Heart right ventricle (tissue), 16 donors: ENCODE data around the gene ANKS1B. TPM values are rescaled to one million over a fixed set of nuclear protein-coding genes. Genes with fewer than 3 reads are reported as not detected.
"Not testable (repeated sequence)": the region's sequence is repeated elsewhere in the genome, so short reads cannot be mapped to it uniquely, and the experiment has no call there.

Experiments
- ATAC-seq, 8 donors: fragments of 200-7000 bp; cut with Tn5 transposase; one replicate each; pipeline ENCODE4 v1.9.1; 2020; ENCODE audit warnings: mild to moderate bottlenecking in 8 of 8, moderate library complexity in 8 of 8, moderate number of reproducible peaks in 1 of 8
- DNase-seq, 2 donors: peaks; one replicate each; pipeline ENCODE4 v3.0.0-alpha.2; 2020
- H3K27ac ChIP-seq, 10 donors: fragments of 200-600 bp; sonication (generic) in 2 of 10; one replicate each; pipeline versions ENCODE4 v1.5.0 to v1.8.0; 2020 to 2022; ENCODE audit warnings: mild to moderate bottlenecking in 3 of 10
- H3K27me3 ChIP-seq, 7 donors: fragments of 200-600 bp; one replicate each; pipeline ENCODE4 v1.8.0; 2021 to 2022; ENCODE audit warnings: mild to moderate bottlenecking in 2 of 7
- H3K36me3 ChIP-seq, 9 donors: fragments of 200-600 bp; sonication (generic) in 1 of 9; one replicate each; pipeline versions ENCODE4 v1.5.0 to v1.8.0; 2020 to 2022; ENCODE audit warnings: mild to moderate bottlenecking in 2 of 9
- H3K4me1 ChIP-seq, 9 donors: fragments of 200-600 bp; sonication (generic) in 1 of 9; one replicate each; pipeline versions ENCODE4 v1.5.0 to v1.8.0; 2020 to 2022; ENCODE audit warnings: mild to moderate bottlenecking in 4 of 9
- H3K4me3 ChIP-seq, 10 donors: fragments of 200-600 bp; sonication (generic) in 2 of 10; one replicate each; pipeline versions ENCODE4 v1.5.0 to v1.8.0; 2020 to 2022; ENCODE audit warnings: mild to moderate bottlenecking in 7 of 10, moderate library complexity in 2 of 10
- H3K9me3 ChIP-seq, 11 donors: fragments of 200-600 bp in 10 of 11; sonication (generic) in 2 of 11; one replicate each; pipeline versions ENCODE4 v1.5.0 to v1.8.0; 2013 to 2022; ENCODE audit warnings: mild to moderate bottlenecking in 2 of 11, control low read depth in 1 of 11, moderate library complexity in 1 of 11
- WGBS, 2 donors: extraction: QIAGEN DNeasy Blood & Tissue Kit; methylation state at CpG; one replicate each; pipeline ENCODE4 v1.1.7; 2013; ENCODE audit warnings: inconsistent platforms in 1 of 2; 5-methylcytosine and 5-hydroxymethylcytosine counted together
- intact Hi-C, 10 donors: fragments of 100-400 bp; cut with DNase I; formaldehyde crosslinking; loops; one replicate each; pipeline versions ENCODE4 v1.11.1 to v1.14.2; 2022
- polyA plus RNA-seq, 2 donors: library from polyadenylated mRNA; stranded (reverse); fragments of 200-250 nt; gene quantifications; one replicate each; pipeline ENCODE4 v1.2.3, GENCODE V29; 2013
- total RNA-seq, 10 donors: library from RNA; stranded (reverse); fragmentation: NEBNext Ultra II Directional in 3 of 10; extraction: Animal tissue kit (Norgen Biotek cat#: 25700) in 3 of 10; gene quantifications; one replicate each; pipeline versions ENCODE4 v1.2.1 to v1.2.4, GENCODE V29; 2021 to 2023
- TF ChIP-seq, protein P1 (sequence below), 9 donors: fragments of 200-600 bp; sonication (generic) in 2 of 9; IDR thresholded peaks; one replicate each; pipeline versions ENCODE4 v1.5.0 to v1.8.0; 2021 to 2022; ENCODE audit warnings: antibody characterized with exemption in 9 of 9, mild to moderate bottlenecking in 5 of 9, moderate library complexity in 1 of 9
- donor health status: Arrhythmogenic right ventricular cardiomyopathy.
- donor health status: ischemic (EF 13 %, LVEDD 7.1; RV severe dilation, severe dysfunction).
- donor health status: healthy with polysubstance abuse.
- donor health status: DM: no; HTN: yes; CAD: no.
- donor health status: DM: no; HTN: no; CAD: no.
- donor health status: ischemic (EF 25% LVEDD 6.9; RV normal size, moderate dysfunction).
- donor health status: ischemic (EF 25% LVEDD 5.7; RV mildly dilated, moderate dysfunction).
- donor health status: healthy.
- donor health status: DM: yes; HTN: yes; CAD: no.
- donor health status: Ischemic cardiomyopathy.
- donor health status: ischemic (EF 35%, LVEDD 5.7; RV mildly dilated, moderate dysfunction).
- donor health status: nonischemic (EF 11% LVEDD 7.7; RV severe dilation, severe dysfunction).
- donor health status: DM: yes; HTN: yes; CAD: no.
- donor health status: PGD.
- donor health status: ischemic (EF 29% LVEDD 5.4; RV normal size, mild dysfunction).
- donor health status: nonischemic (EF 23%, LVEDD 6.1; RV moderate dilation, normal function).

Gene ANKS1B
- total and polyA plus RNA-seq, 12 donors = 0.58 to 4.8 (median 1.8) TPM

DNA sequence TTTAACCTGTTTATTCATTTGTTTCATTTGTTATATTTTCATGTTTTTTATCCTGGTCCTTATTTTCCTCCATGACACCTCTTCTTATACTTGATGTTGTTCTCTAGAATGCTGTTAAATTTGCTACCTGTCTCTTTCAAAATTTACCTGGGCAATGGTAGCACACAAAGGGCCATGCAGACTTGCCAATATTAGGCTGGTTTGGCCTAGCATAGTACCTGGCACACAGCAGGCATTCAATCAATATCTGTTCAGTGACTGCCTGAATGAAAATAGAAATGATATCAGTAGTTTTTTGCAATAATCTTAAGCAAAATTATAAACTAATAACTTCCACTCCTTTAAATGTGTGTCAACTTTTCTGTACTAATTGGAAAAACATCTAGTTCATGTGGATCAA, 1014.5 kb downstream of the ANKS1B start:
- Histone ChIP-seq H3K27ac (no peak overlapping the region), H3K27me3 (no peaks in the 10 kb centered on the region), H3K9me3 (peaks cover 0 to 6% (median 0%) of the 10 kb centered on the region in 11 donors), H3K36me3 (no peaks in the 10 kb centered on the region), H3K4me1 (no peaks in the 10 kb centered on the region), H3K4me3 (no peak overlapping the region)
- intact Hi-C loops = no loop called here
- TF ChIP-seq, protein P1, sequence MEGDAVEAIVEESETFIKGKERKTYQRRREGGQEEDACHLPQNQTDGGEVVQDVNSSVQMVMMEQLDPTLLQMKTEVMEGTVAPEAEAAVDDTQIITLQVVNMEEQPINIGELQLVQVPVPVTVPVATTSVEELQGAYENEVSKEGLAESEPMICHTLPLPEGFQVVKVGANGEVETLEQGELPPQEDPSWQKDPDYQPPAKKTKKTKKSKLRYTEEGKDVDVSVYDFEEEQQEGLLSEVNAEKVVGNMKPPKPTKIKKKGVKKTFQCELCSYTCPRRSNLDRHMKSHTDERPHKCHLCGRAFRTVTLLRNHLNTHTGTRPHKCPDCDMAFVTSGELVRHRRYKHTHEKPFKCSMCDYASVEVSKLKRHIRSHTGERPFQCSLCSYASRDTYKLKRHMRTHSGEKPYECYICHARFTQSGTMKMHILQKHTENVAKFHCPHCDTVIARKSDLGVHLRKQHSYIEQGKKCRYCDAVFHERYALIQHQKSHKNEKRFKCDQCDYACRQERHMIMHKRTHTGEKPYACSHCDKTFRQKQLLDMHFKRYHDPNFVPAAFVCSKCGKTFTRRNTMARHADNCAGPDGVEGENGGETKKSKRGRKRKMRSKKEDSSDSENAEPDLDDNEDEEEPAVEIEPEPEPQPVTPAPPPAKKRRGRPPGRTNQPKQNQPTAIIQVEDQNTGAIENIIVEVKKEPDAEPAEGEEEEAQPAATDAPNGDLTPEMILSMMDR (IDR thresholded peaks at IDR 0.05) = no peak
- no peak for ATAC-seq
- DNase-seq = no peak

- Histone ChIP-seq H3K27me3 (no peaks in the 10 kb centered on the region), H3K4me3 (no peak overlapping the region), H3K4me1 (no peaks in the 10 kb centered on the region), H3K9me3 (peaks cover 0 to 16% (median 0%) of the 10 kb centered on the region in 11 donors), H3K27ac (no peak overlapping the region), H3K36me3 (no peaks in the 10 kb centered on the region)
- 80 to 82% methylated on average over 2 of the region's 2 CpGs for WGBS, 2 donors
- TF ChIP-seq, protein P1 (IDR thresholded peaks at IDR 0.05) = no peak
- no peak for ATAC-seq
- no peak for DNase-seq
- intact Hi-C loops = no loop called here
Measured at GRCh38 chr12:98968896-98969295, 1015.8 kb downstream of the ANKS1B start.

DNA sequence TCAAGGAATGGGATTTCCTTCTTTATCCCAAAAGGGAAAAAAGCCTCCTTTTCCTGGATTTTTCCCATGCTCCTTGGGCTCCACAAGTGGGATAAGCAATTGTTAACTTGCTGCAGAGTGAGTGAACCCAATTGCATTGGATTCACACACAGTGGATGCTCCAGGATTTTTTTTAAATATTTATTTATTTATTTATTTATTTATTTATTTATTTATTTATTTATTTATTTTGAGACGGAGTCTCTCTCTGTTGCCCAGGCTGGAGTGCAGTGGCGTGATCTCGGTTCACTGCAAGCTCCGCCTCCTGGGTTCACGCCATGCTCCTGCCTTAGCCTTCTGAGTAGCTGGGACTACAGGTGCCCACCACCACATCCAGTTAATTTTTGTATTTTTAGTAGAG, 1027.6 kb downstream of the ANKS1B start:
- H3K9me3 ChIP-seq = peaks cover 0 to 22% (median 8%) of the 10 kb centered on the region in 11 donors
- WGBS, 2 donors = 94 to 95% methylated on average over 5 of the region's 5 CpGs
- H3K4me3 ChIP-seq, intact Hi-C loops, H3K36me3 ChIP-seq, DNase-seq, ATAC-seq, H3K27ac ChIP-seq, H3K4me1 ChIP-seq, H3K27me3 ChIP-seq: not testable (repeated sequence)

GRCh38 chr12:98955284-98955683, 1029.5 kb downstream of the ANKS1B start:
- Histone ChIP-seq H3K9me3 (peaks cover 0 to 5% (median 0%) of the 10 kb centered on the region in 11 donors), H3K36me3 (no peaks in the 10 kb centered on the region), H3K4me3 (no peak overlapping the region), H3K27me3 (no peaks in the 10 kb centered on the region), H3K4me1 (no peaks in the 10 kb centered on the region), H3K27ac (no peak overlapping the region)
- WGBS, 2 donors = 51 to 59% methylated on average over 4 of the region's 4 CpGs
- ATAC-seq = no peak
- DNase-seq = no peak
- TF ChIP-seq, protein P1 (IDR thresholded peaks at IDR 0.05) = no peak
- intact Hi-C loops = no loop called here

- no peak overlapping the region for H3K4me3 ChIP-seq
- DNase-seq = no peak
- intact Hi-C loops = no loop called here
- 74 to 91% methylated on average over 1 of the region's 1 CpG for WGBS, 2 donors
- no peaks in the 10 kb centered on the region for H3K27me3 ChIP-seq
- no peak overlapping the region for H3K27ac ChIP-seq
- TF ChIP-seq, protein P1 (IDR thresholded peaks at IDR 0.05) = no peak
- no peak for ATAC-seq
- no peaks in the 10 kb centered on the region for H3K4me1 ChIP-seq
- H3K36me3 ChIP-seq = no peaks in the 10 kb centered on the region
- H3K9me3 ChIP-seq = no peaks in the 10 kb centered on the region
Measured at GRCh38 chr12:98954506-98954905, 1030.2 kb downstream of the ANKS1B start.
